Neural cell (in vitro differentiated cells): ENCODE data around the gene GPR152. TPM values are rescaled to one million over a fixed set of nuclear protein-coding genes. Genes with fewer than 3 reads are reported as not detected.

Experiments used
- H2AFZ ChIP-seq: fragments of 200-600, 300-800 bp; sonication (generic), shearing (Covaris generic); 2 replicates; pipeline ENCODE4 v1.6.0; 2014; ENCODE audit warnings: low read depth, mild to moderate bottlenecking, antibody characterized with exemption, low read length, moderate library complexity
- H3F3A ChIP-seq: fragments of 200-600 bp; shearing (Covaris generic); 2 replicates; pipeline ENCODE4 v1.6.1; 2016; ENCODE audit warnings: mild to moderate bottlenecking, moderate library complexity, mixed read lengths, antibody characterized with exemption, low read length; ENCODE audit not compliant: insufficient read depth, poor library complexity, severe bottlenecking
- H3K27ac ChIP-seq: fragments of 200-600, 300-800 bp; sonication (generic), shearing (Covaris generic); 2 replicates; pipeline ENCODE4 v1.5.1; 2014; ENCODE audit warnings: mild to moderate bottlenecking, low read length, moderate library complexity
- H3K27me3 ChIP-seq: fragments of 300-800, 200-600 bp; sonication (generic), shearing (Covaris generic); 2 replicates; pipeline ENCODE4 v1.6.0; 2014; ENCODE audit warnings: mild to moderate bottlenecking, low read depth, low read length, moderate library complexity; ENCODE audit not compliant: insufficient read depth
- H3K36me3 ChIP-seq: fragments of 300-800, 200-600 bp; sonication (generic), shearing (Covaris generic); 2 replicates; pipeline ENCODE4 v1.5.1; 2014; ENCODE audit warnings: mild to moderate bottlenecking, antibody characterized with exemption, low read length, moderate library complexity; ENCODE audit not compliant: insufficient read depth
- H3K4me2 ChIP-seq: fragments of 300-800, 200-600 bp; sonication (generic), shearing (Covaris generic); 2 replicates; pipeline ENCODE4 v1.6.0; 2014; ENCODE audit warnings: mild to moderate bottlenecking, low read length
- H3K4me3 ChIP-seq: fragments of 300-800, 200-600 bp; sonication (generic), shearing (Covaris generic); 2 replicates; pipeline ENCODE4 v1.5.1; 2014; ENCODE audit warnings: mild to moderate bottlenecking, low read length, moderate library complexity
- H3K79me2 ChIP-seq: fragments of 200-600 bp; shearing (Covaris generic); replicated peaks from 2 replicates; pipeline ENCODE4 v1.6.0; 2014; ENCODE audit warnings: mild to moderate bottlenecking, low read length, moderate library complexity; ENCODE audit not compliant: insufficient read depth
- H3K9ac ChIP-seq: fragments of 300-800, 200-600 bp; sonication (generic), shearing (Covaris generic); 2 replicates; pipeline ENCODE4 v1.6.1; 2016; ENCODE audit warnings: mild to moderate bottlenecking, low read length, mixed read lengths
- H3K9me2 ChIP-seq: fragments of 200-600 bp; shearing (Covaris generic); 2 replicates; pipeline ENCODE4 v1.6.1; 2016; ENCODE audit warnings: mild to moderate bottlenecking, low read length, mixed read lengths; ENCODE audit not compliant: insufficient read depth
- H3K9me3 ChIP-seq: fragments of 200-600, 300-800 bp; sonication (generic), shearing (Covaris generic); 2 replicates; pipeline ENCODE4 v1.6.1; 2016; ENCODE audit warnings: mild to moderate bottlenecking, mixed run types, low read length, moderate library complexity, mixed read lengths
- H4K20me1 ChIP-seq: fragments of 200-600 bp; shearing (Covaris generic); 2 replicates; pipeline ENCODE4 v1.6.1; 2016; ENCODE audit warnings: mild to moderate bottlenecking, mixed run types; ENCODE audit not compliant: insufficient read depth
- EP300 ChIP-seq: fragments of 450-650 bp; conservative IDR thresholded peaks from 2 replicates; pipeline ENCODE4 v1.6.1; 2014; ENCODE audit warnings: antibody characterized with exemption, mild to moderate bottlenecking, moderate library complexity; ENCODE audit not compliant: poor library complexity, severe bottlenecking
- EZH2 ChIP-seq: fragments of 200-600, 300-800 bp; shearing (Covaris generic), sonication (generic); IDR thresholded peaks from 2 replicates; pipeline ENCODE4 v1.6.1; 2014; ENCODE audit warnings: antibody characterized with exemption, low read length, borderline replicate concordance, mild to moderate bottlenecking; ENCODE audit not compliant: insufficient read depth, poor library complexity, severe bottlenecking
- MXI1 ChIP-seq: fragments of 450-650 bp; conservative IDR thresholded peaks from 2 replicates; pipeline ENCODE4 v1.6.1; 2014; ENCODE audit warnings: antibody characterized with exemption, mild to moderate bottlenecking; ENCODE audit not compliant: poor library complexity, severe bottlenecking
- POLR2AphosphoS5 ChIP-seq: IDR thresholded peaks from 2 replicates; pipeline ENCODE4 v1.6.1; 2012
- RAD21 ChIP-seq: fragments of 450-650 bp; conservative IDR thresholded peaks from 2 replicates; pipeline ENCODE4 v1.6.1; 2014; ENCODE audit warnings: antibody characterized with exemption, mild to moderate bottlenecking, moderate library complexity
- SMC3 ChIP-seq: fragments of 450-650 bp; conservative IDR thresholded peaks from 2 replicates; pipeline ENCODE4 v1.6.1; 2014; ENCODE audit warnings: antibody characterized with exemption, mild to moderate bottlenecking, moderate library complexity; ENCODE audit not compliant: poor library complexity
- TAF1 ChIP-seq: IDR thresholded peaks from 2 replicates; pipeline ENCODE4 v1.6.1; 2012; ENCODE audit warnings: low read depth
- polyA plus RNA-seq: library from polyadenylated mRNA; depleted of rRNA; stranded (reverse); fragments of >200 nt; gene quantifications from 2 replicates; pipeline ENCODE4 v1.2.3, GENCODE V29; 2014
- TF ChIP-seq, protein P1 (sequence below): IDR thresholded peaks from 2 replicates; pipeline ENCODE4 v1.6.1; 2012; ENCODE audit warnings: borderline replicate concordance
- TF ChIP-seq, protein P2 (sequence below): fragments of 450-650 bp; IDR thresholded peaks from 2 replicates; pipeline ENCODE4 v1.5.1; 2014; ENCODE audit warnings: antibody characterized with exemption, mild to moderate bottlenecking, moderate library complexity; ENCODE audit not compliant: poor library complexity, severe bottlenecking

GPR152 gene
- polyA plus RNA-seq, 1 donor from 2014 or later: not detected

DNA sequence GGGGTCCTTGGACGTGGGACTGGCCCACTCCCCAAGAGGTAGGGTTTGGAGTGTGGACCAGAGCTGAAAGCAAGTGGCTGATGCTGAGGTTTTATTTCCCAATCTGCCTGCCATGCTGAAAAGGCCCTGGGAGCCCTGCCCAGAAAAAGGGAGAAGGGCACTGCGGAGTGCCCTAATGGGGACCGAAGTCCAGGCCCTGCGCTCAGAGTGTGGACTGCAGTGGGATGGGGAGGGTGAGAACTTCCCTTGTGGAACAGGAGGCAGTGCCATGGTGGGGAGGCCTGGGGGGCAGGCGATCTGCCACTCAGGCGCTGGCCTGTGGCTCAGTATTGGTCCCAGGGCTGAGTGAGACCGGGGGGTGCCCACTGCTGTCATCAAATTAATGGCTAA lies 4.3 kb downstream of the GPR152 start:
- no peaks in the 10 kb centered on the region for H3K79me2 ChIP-seq
- no peaks in the 10 kb centered on the region for H3K9me2 ChIP-seq
- H3K9me3 ChIP-seq: no peaks in the 10 kb centered on the region
- no peaks in the 10 kb centered on the region for H3K27me3 ChIP-seq
- no peak overlapping the region for H3K27ac ChIP-seq
- H2AFZ ChIP-seq: no peak overlapping the region
- no peak overlapping the region for H3K9ac ChIP-seq
- H3F3A ChIP-seq: no peaks in the 10 kb centered on the region
- H4K20me1 ChIP-seq: no peaks in the 10 kb centered on the region
- no peak for TF ChIP-seq EZH2
- no peak for TF ChIP-seq SMC3
- TF ChIP-seq POLR2AphosphoS5: no peak
- no peak for TF ChIP-seq RAD21
- TF ChIP-seq MXI1: no peak
- no peak for TF ChIP-seq TAF1
- TF ChIP-seq EP300: no peak
- TF ChIP-seq, protein P1, sequence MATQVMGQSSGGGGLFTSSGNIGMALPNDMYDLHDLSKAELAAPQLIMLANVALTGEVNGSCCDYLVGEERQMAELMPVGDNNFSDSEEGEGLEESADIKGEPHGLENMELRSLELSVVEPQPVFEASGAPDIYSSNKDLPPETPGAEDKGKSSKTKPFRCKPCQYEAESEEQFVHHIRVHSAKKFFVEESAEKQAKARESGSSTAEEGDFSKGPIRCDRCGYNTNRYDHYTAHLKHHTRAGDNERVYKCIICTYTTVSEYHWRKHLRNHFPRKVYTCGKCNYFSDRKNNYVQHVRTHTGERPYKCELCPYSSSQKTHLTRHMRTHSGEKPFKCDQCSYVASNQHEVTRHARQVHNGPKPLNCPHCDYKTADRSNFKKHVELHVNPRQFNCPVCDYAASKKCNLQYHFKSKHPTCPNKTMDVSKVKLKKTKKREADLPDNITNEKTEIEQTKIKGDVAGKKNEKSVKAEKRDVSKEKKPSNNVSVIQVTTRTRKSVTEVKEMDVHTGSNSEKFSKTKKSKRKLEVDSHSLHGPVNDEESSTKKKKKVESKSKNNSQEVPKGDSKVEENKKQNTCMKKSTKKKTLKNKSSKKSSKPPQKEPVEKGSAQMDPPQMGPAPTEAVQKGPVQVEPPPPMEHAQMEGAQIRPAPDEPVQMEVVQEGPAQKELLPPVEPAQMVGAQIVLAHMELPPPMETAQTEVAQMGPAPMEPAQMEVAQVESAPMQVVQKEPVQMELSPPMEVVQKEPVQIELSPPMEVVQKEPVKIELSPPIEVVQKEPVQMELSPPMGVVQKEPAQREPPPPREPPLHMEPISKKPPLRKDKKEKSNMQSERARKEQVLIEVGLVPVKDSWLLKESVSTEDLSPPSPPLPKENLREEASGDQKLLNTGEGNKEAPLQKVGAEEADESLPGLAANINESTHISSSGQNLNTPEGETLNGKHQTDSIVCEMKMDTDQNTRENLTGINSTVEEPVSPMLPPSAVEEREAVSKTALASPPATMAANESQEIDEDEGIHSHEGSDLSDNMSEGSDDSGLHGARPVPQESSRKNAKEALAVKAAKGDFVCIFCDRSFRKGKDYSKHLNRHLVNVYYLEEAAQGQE: no peak
- TF ChIP-seq, protein P2, sequence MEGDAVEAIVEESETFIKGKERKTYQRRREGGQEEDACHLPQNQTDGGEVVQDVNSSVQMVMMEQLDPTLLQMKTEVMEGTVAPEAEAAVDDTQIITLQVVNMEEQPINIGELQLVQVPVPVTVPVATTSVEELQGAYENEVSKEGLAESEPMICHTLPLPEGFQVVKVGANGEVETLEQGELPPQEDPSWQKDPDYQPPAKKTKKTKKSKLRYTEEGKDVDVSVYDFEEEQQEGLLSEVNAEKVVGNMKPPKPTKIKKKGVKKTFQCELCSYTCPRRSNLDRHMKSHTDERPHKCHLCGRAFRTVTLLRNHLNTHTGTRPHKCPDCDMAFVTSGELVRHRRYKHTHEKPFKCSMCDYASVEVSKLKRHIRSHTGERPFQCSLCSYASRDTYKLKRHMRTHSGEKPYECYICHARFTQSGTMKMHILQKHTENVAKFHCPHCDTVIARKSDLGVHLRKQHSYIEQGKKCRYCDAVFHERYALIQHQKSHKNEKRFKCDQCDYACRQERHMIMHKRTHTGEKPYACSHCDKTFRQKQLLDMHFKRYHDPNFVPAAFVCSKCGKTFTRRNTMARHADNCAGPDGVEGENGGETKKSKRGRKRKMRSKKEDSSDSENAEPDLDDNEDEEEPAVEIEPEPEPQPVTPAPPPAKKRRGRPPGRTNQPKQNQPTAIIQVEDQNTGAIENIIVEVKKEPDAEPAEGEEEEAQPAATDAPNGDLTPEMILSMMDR: no peak
- H3K4me3 ChIP-seq: no peak overlapping the region
- no peaks in the 10 kb centered on the region for H3K36me3 ChIP-seq
- no peak overlapping the region for H3K4me2 ChIP-seq

DNA sequence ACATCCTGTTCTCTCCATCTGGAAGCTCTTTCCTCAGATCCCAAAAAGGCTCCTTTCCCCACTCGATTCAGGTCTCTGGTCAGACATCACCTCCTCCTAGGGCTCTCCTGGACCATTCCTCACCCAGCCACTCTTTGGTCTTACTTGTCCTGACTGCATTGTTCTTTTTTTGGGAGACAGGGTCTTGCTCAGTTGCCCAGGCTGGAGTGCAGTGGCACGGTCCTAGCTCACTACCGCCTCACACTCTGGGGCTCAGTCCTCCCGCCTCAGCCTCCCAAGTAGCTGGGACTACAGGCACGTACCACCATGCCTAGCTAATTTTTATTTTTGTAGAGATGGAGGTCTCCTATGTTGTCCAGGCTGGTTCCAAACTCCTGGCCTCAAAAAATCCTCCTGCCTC lies 7.0 kb downstream of the GPR152 start:
- TF ChIP-seq TAF1 (no peak), POLR2AphosphoS5 (no peak), SMC3 (no peak), MXI1 (no peak), EZH2 (no peak)
- TF ChIP-seq, protein P2: no peak
- TF ChIP-seq, protein P1: no peak
- no peaks in the 10 kb centered on the region for H3K79me2 ChIP-seq
- H3F3A ChIP-seq: no peaks in the 10 kb centered on the region
- no peak overlapping the region for H2AFZ ChIP-seq
- no peaks in the 10 kb centered on the region for H3K27me3 ChIP-seq
- no peak overlapping the region for H3K27ac ChIP-seq
- H3K36me3 ChIP-seq: no peaks in the 10 kb centered on the region
- H3K4me3 ChIP-seq: no peak overlapping the region
- no peak overlapping the region for H3K9ac ChIP-seq
- no peak overlapping the region for H3K4me2 ChIP-seq
- no peaks in the 10 kb centered on the region for H3K9me3 ChIP-seq
- H3K9me2 ChIP-seq: no peaks in the 10 kb centered on the region
- no peaks in the 10 kb centered on the region for H4K20me1 ChIP-seq
